GM10847 (cell line): ENCODE data around the gene PHKA2.

Experiments
- POLR2A ChIP-seq: IDR thresholded peaks from 2 replicates; pipeline ENCODE4 v1.6.1; 2011; ENCODE audit not compliant: insufficient read length; ENCODE audit errors: extremely low read depth

PHKA2 gene

DNA sequence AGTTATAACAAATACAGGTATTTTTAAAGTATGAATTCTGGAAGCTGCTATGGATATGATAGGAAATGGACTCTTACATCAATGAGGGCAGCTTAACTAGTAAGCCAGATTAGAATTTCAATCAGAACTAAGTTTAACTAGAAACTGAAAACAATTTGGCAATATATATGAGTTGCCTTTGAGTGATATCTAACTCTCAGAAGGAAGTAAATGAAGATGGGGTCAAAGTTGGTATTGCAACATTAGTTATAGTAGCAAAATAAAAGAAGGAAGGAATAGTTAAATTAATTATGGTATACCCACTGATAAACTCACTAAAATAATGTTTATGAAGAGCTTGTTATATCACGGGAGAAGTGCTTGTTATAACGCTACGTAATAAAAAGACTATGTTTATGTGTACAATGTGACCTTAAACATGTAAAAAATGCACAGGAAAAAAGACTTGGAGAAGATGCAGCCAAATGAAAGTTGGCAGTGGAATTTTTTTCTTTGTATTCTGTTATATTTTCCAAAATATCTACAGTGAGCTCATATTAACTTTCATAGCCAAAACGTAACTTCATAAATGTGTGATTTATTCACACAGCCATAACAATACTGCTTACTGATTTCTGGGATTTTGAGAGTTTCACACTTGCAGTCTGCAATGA is 34.5 kb downstream of the PHKA2 start:
- no peak for TF ChIP-seq POLR2A

DNA sequence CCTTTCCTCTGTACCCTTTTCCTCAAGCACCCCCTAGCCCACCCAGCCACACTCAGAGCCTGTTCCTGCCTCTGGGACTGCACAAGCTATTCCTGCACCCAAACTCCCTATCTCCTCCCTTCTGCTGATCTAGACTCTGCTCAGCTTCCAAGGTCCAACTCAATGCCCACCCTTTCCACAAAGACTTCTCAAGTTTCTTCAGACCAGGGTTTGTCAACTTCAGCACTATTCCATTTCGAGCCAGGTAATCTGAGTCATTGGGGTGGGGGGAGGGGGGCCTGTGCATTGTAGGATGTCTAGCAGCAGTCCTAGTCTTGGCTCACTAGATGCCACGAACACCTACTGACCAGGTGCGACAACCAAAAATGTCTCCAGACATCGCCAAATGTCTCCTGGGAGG is 37.3 kb downstream of the PHKA2 start:
- TF ChIP-seq POLR2A: no peak

DNA sequence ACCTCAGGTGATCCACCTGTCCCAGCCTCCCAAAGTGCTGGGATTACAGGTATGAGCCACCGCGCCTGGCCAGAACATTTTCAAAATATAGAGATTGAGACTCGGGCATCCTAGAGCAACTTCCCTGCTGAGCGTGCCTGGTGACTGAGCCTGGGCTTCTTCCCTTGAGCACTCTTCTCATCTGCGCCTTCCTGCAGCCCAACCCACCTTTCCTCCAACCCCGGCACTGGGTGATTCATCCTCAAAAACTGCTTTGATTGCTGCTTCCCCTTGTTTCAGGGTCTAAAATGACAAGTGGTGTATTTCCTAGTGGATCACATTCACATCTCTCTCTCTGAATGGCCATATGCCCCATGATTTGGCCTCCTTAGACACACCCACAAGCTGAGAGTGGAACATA is 37.8 kb downstream of the PHKA2 start:
- no peak for TF ChIP-seq POLR2A

GRCh38 chrX:18945483-18945882 is 38.4 kb downstream of the PHKA2 start:
- TF ChIP-seq POLR2A: no peak

- no peak for TF ChIP-seq POLR2A
Measured at GRCh38 chrX:18944482-18944881, 39.4 kb downstream of the PHKA2 start.

DNA sequence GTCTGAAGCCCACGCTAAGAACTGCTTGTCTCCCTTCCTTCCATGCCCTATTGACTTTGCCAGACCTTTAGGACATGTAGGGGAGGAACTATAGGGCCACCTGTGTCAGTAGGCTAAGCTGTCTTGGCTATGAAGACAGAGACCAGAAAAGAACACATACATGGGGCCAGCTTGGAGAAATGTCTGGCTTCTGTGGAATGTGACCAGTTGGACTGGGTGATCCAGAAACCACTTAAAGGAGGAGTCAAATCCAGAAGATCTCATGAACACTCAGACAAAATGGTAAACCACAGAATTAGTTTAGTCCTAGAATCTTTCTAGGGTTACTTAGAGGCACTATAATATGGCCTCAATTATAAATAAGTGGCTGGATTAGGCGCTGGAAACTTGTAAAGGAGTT is 42.0 kb downstream of the PHKA2 start:
- TF ChIP-seq POLR2A: no peak

GRCh38 chrX:18938710-18939109 is 45.2 kb downstream of the PHKA2 start:
- no peak for TF ChIP-seq POLR2A

DNA sequence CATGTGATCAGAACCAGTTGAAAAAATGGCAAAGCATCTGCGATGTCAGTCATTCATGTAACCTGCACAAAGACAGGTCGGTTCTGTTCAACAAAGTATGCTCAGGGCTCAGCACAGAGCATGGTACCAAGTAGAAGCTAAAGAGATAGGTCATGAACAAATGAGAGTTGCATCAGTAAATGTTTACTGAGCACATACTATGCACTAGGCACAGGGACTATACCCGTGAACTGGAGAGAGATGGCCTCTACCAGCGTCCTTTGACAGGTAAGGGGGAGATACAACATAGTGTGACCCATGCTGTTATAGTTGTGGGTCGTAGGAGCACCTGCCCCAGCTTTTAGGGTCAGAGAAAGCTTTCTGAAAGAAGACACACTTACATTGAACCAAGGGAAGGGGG is 46.7 kb downstream of the PHKA2 start:
- TF ChIP-seq POLR2A: no peak

DNA sequence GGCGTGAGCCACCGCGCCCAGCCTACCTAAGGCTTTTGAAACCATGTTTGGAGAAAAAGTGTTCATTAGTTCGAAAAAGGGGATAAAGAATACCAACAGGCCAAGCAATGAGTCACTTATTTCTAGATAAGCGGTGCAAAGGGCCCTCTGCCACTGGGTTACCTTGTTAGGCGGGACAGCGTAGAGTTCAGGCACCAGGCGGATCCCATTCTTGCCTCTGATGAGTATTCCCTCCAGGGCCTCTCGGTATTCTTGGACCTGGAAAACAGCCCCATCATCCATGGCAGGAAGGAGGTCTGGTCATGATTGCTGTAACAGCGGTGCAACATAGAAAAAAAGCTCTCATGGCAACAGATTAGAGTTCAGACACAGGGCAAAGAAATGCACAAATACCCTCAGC is 48.0 kb downstream of the PHKA2 start:
- no peak for TF ChIP-seq POLR2A

DNA sequence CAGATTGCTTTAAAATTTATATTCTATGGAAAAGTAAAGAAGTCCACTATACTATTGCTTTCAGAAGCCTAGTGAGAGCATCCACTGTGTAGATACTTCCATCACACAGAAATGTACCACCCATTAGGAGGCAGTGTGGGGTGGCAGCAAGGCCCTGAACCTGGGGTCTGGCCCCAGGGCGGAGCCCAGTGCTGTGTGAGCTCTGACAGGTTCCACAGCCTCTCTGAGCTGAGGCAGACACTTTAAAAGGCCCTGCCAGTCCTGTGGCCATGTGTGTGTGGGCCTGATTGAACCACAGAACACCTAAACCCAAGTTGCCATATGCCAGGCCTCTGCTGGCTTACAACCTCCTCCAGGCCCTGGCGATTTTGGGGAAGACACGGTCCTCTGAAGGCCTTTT is 49.2 kb downstream of the PHKA2 start:
- TF ChIP-seq POLR2A: no peak

DNA sequence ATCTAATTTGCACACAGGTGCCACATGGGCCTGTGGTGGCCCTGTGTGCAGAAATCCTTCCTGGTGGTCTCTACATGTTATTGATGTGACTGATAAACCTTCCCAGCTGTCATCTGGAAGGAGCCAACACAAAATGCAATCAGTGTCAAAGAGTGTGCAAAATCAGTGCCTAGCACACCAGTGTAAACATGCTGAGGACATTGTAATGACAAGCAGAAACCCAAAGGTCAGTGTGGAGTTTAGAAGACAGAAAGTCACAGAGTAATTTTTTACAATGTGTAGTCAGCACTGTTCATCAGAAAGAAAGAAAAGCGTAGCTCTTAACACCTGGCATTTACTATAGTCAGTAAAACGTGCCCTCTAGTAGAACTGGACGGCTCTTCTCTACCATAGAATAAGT is 50.3 kb downstream of the PHKA2 start:
- no peak for TF ChIP-seq POLR2A

- TF ChIP-seq POLR2A: no peak
Measured at GRCh38 chrX:18931972-18932371, 51.9 kb downstream of the PHKA2 start.

GRCh38 chrX:18929775-18930174 is 54.1 kb downstream of the PHKA2 start:
- TF ChIP-seq POLR2A: no peak

- no peak for TF ChIP-seq POLR2A
Measured at GRCh38 chrX:18927558-18927957, 56.4 kb downstream of the PHKA2 start.

GRCh38 chrX:18924507-18925088 is 59.3 kb downstream of the PHKA2 start:
- no peak for TF ChIP-seq POLR2A

DNA sequence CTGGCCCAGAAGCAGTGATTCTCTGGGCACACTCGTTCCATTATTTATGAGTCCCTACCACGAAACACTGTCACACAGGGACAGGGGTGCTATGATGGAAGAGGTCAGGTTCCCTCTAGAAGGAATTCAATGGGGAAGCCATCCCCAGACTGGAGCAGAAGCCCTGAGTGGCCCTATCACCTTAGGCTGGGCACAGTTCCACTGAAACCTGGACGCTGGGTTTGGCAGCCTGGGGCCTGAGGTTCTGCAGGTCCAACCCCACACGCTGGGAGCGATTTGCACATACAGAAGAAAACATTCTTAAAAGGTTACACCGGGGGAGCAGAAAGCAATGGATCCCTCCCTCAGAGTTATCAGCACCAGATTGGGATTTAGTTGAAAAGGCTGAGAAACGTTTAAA is 63.3 kb downstream of the PHKA2 start:
- TF ChIP-seq POLR2A: no peak

DNA sequence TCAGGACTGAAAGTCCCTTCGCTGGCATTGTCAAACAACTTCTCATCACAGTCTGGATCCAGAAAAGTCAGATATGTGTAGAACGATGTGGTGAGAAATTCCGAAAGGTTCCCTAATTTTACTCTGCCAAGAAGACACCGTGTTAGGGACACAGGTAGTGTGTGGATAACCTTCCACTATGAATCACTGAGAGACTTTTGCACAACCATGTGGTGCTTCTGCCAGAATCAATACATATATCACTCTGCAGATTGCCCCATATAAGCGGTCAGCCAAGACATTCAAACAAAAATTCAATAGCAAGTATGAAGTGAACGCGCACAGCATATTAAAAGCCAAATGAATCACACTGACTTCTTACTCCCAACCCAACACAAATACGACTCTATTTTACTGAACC is 63.8 kb downstream of the PHKA2 start:
- TF ChIP-seq POLR2A: no peak
